ENCODE results near the gene ZNF681. TPM values are rescaled to one million over a fixed set of nuclear protein-coding genes. Genes with fewer than 3 reads are reported as not detected.
"Not testable (repeated sequence)": the region's sequence is repeated elsewhere in the genome, so short reads cannot be mapped to it uniquely, and the experiment has no call there.

The ZNF681 gene
- total RNA-seq, 1 donor from 2014 or later, result 3.1 TPM

- H3K4me3 ChIP-seq (ENCODE audit: low read depth, low read length), result no peak overlapping the region
- no peak for DNase-seq (ENCODE audit: low read depth)
- no peak for TF ChIP-seq CTCF (conservative IDR thresholded peaks at IDR 0.05; ENCODE audit: low read depth, low read length)
These were observed 11.2 kb upstream of the ZNF681 start for GRCh38 chr19:23769691-23770468.

GRCh38 chr19:23766951-23767350 lies 8.3 kb upstream of the ZNF681 start:
- no peak for TF ChIP-seq CTCF (conservative IDR thresholded peaks at IDR 0.05; ENCODE audit: low read depth, low read length)
- no peak for DNase-seq (ENCODE audit: low read depth)
- H3K4me3 ChIP-seq (ENCODE audit: low read depth, low read length), result no peak overlapping the region

DNA sequence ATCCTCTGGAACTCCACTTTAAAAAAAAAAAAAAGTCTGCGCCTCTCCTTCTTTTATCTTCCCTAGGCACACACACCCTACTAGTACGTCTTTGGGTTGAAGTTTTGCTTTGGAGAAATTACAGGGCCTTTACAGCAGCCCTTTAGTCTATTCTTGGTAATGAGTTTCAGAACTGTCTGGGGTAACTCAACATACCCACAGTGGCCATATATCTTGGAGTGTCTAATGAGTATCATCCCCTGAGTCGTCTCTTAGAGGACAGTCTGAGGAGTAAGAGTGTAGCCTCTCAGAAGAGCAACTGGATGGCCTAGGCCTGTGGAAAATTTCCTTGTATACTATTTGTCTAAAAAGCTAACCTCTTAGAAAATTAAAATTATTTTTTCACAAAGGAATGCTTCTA lies 6.1 kb upstream of the ZNF681 start:
- no peak for DNase-seq (ENCODE audit: low read depth)
- no peak overlapping the region for H3K4me3 ChIP-seq (ENCODE audit: low read depth, low read length)
- TF ChIP-seq CTCF (conservative IDR thresholded peaks at IDR 0.05; ENCODE audit: low read depth, low read length), result no peak

DNA sequence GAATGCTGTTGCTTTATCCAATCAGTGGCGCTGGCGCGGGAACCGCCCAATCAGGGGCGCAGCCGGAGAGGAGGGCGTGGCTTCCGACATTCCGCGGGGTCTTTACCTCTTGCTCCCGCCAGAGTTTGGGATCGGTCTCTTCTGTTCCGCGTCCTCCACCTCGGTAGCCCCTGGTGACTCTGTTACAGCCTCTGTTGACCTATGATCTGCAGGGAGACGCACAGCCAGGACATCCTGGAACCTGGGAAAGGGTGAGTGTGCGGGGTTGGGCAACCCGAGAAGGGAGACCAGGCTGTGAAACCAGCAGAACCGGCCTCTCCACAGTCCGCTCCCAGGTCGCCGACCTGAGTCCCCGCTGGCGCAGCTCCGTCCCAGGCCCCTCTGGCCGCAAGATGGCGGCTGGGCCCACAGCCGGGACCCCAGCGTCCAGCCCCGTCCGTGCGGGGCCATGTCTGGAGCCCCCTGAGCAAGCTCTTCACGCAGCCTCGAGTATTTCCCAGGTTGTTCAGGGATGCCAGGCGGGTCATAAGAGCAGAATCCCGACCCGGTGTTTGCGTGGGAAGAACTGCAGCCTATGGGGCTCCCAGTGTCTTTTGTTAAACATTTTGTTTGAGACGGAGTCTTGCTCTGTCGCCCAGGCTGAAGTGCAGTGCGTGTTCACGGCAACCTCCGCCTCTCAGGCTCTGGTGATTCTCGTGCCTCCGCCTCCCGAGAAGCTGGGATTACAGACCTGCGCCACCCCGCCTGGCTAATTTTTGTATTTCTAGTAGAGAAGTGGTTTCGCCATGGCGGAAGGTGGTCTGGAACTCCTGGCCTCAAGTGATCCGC lies 4.4 kb upstream of the ZNF681 start:
- DNase-seq (ENCODE audit: low read depth), result peak; percentile 32
- peak overlapping the region; percentile 73 for H3K4me3 ChIP-seq (ENCODE audit: low read depth, low read length)
- TF ChIP-seq CTCF (conservative IDR thresholded peaks at IDR 0.05; ENCODE audit: low read depth, low read length), result no peak

GRCh38 chr19:23762548-23762883 lies 3.8 kb upstream of the ZNF681 start:
- no peak for DNase-seq (ENCODE audit: low read depth)
- no peak for TF ChIP-seq CTCF (conservative IDR thresholded peaks at IDR 0.05; ENCODE audit: low read depth, low read length)
- H3K4me3 ChIP-seq (ENCODE audit: low read depth, low read length), result peak overlapping the region; percentile 73

- not testable (repeated sequence) for H3K4me3 ChIP-seq (ENCODE audit: low read depth, low read length); DNase-seq (ENCODE audit: low read depth)
These were observed 1.6 kb upstream of the ZNF681 start for GRCh38 chr19:23760326-23760725.

DNA sequence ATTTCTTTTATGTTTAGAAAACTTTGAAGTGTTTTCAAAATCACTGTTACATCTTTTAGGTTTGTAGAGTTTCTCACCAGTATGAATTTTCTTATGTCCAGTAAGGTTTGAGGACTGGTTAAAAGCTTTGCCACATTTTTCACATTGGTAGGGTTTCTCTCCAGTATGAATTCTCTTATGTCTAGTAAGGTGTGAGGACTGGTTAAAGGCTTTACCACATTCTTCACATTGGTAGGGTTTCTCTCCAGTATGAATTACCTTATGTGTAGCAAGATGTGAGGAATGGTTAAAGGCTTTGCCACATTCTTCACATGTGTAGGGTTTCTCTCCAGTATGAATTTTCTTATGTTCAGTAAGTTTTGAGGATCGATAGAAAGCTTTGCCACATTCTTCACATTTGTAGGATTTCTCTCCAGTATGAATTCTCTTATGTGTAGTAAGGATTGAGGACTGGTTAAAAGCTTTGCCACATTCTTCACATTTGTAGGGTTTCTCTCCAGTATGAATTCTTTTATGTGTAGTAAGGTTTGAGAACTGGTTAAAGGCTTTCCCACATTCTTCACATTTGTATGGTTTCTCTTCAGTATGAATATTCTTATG lies 15.0 kb downstream of the ZNF681 start:
- not testable (repeated sequence) for DNase-seq (ENCODE audit: low read depth); H3K4me3 ChIP-seq (ENCODE audit: low read depth, low read length)

DNA sequence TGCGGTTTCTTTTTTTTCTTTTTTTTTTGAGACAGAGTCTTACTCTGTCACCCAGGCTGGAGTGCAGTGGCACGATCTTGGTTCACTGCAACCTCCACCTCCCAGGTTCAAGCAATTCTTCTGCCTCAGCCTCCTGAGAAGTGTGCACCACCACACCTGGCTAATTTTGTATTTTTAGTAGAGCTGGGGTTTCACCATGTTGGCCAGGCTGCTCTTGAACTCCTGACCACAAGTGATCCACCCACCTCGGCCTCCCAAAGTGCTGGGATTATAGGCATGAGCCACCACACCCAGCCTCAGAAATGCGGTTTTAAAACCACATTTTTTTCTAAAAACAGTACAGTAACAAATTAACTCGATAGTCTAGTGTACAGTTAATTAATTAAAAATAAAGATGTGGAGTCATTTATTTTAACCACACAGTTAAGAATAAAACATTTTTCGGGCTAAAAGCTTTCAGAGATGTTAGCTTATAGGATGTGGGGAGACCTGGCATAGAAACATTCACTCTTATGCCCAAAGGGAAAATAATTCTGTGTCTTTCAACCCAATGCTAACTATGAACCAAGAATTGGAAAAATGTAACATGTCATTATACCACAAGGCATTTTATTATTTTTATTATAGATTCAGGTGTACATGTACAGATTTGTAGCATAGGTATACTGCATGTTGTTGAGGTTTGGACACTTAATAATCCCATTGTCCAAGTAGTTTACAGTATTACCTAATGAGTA lies 27.8 kb downstream of the ZNF681 start:
- not testable (repeated sequence) for DNase-seq (ENCODE audit: low read depth); H3K4me3 ChIP-seq (ENCODE audit: low read depth, low read length)

GRCh38 chr19:23724161-23724560 lies 34.5 kb downstream of the ZNF681 start:
- DNase-seq (ENCODE audit: low read depth); H3K4me3 ChIP-seq (ENCODE audit: low read depth, low read length): not testable (repeated sequence)

Measured in epithelial cell of proximal tubule (primary cell).